Measurements from ENCODE around the gene TEKTIP1.

DNA sequence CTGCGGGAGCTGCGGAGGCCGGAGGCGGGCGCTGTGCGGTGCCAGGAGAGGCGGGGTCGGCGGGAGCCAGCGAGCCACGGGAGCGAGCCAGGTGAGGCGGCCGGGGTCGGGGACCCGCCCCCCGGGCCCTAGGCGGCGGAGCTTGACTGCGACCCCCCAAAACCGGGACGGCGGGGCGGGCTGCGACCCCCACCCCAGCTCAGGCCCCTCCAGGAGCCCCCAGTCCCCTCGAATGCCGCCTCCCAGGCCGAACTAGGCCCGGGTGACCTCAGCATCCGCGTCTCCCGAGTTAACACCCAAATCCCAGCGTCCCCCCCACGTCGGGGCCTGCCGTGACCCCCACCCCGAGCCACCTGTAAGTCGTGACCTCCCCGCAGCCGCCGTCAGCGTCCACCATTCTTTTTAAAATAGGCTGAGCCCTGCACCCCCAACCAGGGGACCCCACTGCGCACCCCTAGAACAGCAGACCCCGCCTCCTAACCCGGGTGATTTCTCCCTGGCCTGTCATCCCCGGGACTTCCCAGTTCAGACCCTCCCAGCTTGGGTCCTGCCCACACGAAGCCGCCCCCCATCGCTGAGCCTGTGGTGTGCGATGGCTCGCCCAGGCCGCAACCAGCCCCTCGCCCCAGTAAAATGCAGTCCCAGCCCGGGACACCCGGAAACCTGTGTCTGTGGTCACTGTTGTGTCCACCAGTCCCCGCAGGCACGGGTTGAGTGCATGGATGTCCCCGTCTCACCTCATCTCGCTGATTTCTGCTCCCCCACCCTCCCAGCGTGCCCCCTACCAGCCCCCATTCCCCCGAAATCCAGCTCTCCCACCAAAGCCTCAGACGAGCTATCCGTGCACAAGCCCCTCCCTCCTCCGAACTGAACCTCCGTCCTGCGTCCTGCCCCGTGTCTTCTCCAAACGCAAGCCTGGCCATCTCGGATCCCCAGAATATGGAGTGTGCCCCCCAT, 32.3 kb upstream of the TEKTIP1 start:
- TF ChIP-seq FOS (IDR thresholded peaks at IDR 0.05; ENCODE audit: low read depth, low read length): no peak
- no peak for TF ChIP-seq RFX5 (IDR thresholded peaks at IDR 0.05; ENCODE audit: low read depth, low read length)
- TF ChIP-seq, protein P1, sequence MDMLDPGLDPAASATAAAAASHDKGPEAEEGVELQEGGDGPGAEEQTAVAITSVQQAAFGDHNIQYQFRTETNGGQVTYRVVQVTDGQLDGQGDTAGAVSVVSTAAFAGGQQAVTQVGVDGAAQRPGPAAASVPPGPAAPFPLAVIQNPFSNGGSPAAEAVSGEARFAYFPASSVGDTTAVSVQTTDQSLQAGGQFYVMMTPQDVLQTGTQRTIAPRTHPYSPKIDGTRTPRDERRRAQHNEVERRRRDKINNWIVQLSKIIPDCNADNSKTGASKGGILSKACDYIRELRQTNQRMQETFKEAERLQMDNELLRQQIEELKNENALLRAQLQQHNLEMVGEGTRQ (IDR thresholded peaks at IDR 0.05; ENCODE audit: low read depth, low read length): no peak
- TF ChIP-seq, protein P2, sequence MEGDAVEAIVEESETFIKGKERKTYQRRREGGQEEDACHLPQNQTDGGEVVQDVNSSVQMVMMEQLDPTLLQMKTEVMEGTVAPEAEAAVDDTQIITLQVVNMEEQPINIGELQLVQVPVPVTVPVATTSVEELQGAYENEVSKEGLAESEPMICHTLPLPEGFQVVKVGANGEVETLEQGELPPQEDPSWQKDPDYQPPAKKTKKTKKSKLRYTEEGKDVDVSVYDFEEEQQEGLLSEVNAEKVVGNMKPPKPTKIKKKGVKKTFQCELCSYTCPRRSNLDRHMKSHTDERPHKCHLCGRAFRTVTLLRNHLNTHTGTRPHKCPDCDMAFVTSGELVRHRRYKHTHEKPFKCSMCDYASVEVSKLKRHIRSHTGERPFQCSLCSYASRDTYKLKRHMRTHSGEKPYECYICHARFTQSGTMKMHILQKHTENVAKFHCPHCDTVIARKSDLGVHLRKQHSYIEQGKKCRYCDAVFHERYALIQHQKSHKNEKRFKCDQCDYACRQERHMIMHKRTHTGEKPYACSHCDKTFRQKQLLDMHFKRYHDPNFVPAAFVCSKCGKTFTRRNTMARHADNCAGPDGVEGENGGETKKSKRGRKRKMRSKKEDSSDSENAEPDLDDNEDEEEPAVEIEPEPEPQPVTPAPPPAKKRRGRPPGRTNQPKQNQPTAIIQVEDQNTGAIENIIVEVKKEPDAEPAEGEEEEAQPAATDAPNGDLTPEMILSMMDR (conservative IDR thresholded peaks at IDR 0.05; ENCODE audit: low read depth, low read length): no peak
- no peak for TF ChIP-seq BHLHE40 (IDR thresholded peaks at IDR 0.05; ENCODE audit: low read depth, low read length)
- TF ChIP-seq MXI1 (IDR thresholded peaks at IDR 0.05; ENCODE audit: borderline replicate concordance, low read depth, low read length): no peak
- no peak for TF ChIP-seq RAD21 (IDR thresholded peaks at IDR 0.05; ENCODE audit: low read length)
- TF ChIP-seq, protein P3, sequence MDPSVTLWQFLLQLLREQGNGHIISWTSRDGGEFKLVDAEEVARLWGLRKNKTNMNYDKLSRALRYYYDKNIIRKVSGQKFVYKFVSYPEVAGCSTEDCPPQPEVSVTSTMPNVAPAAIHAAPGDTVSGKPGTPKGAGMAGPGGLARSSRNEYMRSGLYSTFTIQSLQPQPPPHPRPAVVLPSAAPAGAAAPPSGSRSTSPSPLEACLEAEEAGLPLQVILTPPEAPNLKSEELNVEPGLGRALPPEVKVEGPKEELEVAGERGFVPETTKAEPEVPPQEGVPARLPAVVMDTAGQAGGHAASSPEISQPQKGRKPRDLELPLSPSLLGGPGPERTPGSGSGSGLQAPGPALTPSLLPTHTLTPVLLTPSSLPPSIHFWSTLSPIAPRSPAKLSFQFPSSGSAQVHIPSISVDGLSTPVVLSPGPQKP (IDR thresholded peaks at IDR 0.05; ENCODE audit: borderline replicate concordance, low read depth, low read length): no peak
- peak; percentile 80; the same call in 1 of the 2 replicates for TF ChIP-seq POLR2A (IDR thresholded peaks at IDR 0.05; ENCODE audit: low read depth, low read length)

All from IMR-90 (cell line).